ENCODE measurements around the gene ACTR1B.
"Not testable (repeated sequence)": the region's sequence is repeated elsewhere in the genome, so short reads cannot be mapped to it uniquely, and the experiment has no call there.

The ACTR1B gene

DNA sequence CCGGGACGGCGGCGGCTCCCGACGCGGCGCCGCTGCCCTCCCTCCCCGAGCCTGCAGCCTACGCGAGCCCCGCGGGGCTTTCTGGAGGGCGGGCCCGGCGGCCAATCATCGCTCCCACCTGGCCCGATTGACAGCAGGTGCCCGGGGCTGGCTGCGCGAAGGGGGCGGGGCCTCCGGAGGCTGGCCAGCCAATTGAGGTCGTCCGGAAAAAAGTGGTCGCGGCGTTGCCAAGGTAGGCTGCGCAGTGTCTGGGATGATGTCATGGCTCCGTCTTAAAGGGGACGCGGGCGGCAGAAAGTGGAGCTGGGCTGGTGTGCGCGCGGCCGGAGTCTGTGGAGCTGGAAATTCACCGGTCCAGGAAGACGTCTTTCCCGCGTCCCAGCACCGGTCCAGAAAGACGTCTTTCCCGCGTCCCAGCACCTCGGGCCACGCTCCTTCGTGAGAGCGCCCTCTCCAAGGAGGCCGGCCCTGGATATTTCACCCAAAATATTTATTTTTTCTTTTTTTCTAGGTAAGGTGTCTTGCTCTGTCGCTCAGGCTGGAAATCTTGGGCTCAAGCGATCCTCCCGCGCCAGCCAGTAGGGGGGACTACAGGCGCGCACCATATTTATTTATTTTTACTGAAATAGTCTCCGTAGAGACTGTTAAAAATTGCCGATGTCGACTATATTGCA lies at the start of gene ACTR1B:
TSS of gene ACTR1B (minus strand) at position 83 of the 674 bp plus-strand sequence. CDS start 154 bp downstream, outside the sequence.
- DNase-seq (ENCODE audit: low spot score): peak; percentile 98

DNA sequence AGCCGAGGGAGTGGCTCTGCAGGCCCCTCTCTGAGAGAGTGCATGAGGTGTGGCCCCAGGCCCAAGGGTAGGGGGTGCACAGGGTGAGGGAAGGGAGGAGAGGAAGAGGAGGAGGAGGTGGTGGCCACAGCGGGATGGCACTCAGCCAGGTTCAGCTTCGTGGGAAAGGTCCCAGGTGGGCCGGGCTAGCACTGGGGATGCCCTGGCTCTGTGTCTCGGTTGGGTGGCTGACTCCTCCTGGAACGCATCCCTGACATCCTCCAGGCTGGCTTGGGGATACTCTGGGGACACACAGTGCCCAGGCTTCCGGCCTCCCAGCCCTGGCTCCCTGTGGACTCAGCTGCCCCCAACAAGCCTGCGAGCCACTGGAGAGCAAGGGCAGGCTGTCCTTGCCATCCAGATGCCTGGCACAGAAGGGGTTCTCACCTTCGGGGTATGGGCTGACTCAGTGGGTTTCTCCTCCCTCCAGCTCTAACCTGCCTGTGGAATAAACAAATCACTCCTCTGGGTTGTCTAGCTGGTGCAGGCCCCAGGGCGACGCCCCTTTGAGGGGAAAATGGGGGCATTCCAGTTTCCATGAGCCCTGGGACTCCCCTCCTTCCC lies 49.0 kb upstream of the ACTR1B start:
- DNase-seq (ENCODE audit: low spot score): no peak

DNA sequence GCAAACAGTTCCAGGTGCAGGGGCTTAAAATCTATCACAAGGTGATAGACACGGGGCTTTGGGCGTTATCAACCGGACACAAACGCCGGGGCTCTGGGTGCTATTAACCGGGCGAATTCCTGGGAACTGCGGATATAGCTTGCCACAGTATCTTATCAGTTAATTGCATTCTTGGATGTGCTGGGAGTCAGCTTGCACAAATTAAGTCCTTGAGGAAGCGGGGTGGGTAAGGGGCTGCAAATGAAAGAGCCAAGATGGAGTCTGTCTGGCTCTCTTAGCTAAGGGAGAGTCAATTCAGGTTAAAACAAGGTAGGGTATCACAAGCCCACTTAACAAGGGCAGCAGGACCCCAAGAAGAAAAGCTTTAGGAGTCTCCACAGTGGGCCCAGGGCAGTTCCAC lies 48.3 kb upstream of the ACTR1B start:
- DNase-seq (ENCODE audit: low spot score): not testable (repeated sequence)

DNA sequence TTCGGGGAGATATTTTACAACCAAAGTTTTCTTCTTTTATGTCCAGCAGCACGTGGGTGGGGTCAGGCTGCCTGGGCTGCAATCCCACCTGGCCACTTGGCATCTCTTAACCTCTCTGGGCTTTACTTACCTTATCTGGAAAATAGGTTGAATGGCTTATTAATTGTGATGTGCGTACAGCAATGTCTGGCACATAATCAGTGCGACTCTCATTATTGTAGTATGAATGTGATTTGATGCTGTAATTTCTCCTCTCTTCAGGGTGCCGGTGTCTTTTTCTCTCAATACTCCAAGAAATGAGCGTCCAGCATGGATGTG lies 47.5 kb upstream of the ACTR1B start:
- DNase-seq (ENCODE audit: low spot score): no peak

DNA sequence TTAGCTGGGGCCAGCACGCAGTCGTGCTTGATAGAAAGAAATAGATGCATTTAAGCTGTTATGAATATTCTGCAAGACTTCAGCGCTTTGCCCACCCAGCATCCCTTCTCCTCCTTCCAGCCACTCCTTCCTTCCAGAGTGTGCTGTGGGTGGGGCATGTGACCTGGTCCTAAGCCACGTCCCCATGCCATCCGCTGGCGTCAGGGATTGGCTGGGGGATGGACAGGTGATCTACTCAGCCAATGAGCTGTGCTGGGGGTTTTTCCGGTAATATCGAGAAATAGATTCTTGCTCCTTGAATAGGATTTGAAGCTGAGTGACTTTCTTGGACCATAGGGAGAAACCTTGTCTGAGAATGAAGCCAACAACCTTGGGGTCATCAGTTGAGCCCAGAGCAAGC lies 44.8 kb upstream of the ACTR1B start:
- no peak for DNase-seq (ENCODE audit: low spot score)

DNA sequence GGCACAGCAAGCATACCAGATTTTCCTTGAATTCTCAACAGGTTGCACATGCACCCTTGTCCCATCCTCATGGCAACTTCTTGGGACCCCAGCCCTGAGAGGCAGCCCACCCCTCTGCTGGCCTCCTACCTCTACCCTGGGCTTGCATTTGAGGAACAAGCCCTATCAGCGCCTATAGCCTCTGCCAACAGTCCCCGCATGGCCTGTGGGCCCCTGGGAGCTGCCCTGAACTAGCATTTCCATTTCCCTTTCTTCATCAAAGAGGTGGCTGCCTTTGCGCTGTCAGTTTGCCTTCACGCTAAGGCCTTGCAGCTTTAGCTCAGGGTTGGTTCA lies 44.2 kb upstream of the ACTR1B start:
- no peak for DNase-seq (ENCODE audit: low spot score)

DNA sequence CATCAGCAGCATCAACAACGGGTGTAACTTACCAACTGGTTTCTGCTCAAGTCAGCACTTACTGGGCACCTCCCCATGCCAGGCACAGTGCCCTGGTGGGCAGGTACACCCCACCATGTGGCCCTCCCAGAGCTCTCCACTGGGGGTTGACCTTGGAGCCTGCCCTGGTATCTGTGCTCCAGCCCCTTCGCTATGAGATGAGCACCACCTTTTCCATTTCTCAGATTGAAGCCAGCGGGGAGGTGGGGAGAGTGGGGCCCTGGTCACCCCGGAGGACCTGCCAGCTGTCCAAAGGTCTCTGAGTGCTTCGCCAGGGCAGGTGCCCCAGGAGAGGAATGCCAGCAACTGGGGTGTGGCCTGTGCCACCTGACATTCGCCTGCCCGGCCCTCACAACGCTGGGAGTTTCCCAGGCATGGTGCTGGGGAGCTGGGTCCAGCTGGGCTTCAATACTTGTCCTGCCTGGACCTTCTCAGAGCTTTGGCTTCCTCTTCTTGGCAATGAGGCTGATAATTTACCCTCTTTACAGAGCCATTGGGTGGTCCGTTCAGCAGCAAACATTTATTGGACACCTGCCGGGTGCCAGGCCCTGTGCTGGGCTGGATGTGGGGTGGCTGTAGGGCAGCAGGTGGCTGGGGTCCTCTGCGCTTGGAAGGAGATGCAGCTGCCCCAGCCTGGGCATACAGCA lies 43.7 kb upstream of the ACTR1B start:
- no peak for DNase-seq (ENCODE audit: low spot score)

DNA sequence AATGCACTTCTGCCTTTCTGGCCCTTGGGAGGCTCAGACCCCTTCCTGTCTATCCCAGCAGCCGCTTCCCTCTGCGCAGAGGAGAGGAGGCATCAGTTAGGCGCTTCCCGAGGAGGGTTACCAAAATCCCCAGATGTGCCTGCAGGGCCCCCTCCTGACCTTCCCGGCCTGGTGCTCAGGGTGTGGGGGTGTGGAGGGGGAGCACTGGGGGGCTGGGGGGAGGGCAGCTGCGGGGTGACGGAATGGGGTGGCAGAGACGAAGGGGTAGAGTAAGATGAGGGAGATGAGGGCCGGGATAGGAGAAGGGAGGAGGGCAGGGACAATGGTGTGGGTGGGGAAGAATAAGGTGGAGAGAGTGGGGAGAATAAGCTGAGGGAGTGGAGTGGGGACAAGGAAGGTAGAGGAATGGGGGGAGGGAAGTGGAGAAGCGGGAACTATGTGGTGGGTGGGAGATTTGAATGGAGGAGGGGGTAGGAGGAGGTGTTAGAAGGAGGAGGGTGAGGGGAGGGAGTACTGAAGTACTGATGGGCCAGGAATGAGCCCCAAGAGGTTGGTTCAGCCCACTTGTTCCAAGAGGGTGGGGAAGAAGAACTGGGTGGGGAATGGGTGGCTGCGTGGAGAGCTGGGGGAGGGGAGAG lies 43.0 kb upstream of the ACTR1B start:
- no peak for DNase-seq (ENCODE audit: low spot score)

DNA sequence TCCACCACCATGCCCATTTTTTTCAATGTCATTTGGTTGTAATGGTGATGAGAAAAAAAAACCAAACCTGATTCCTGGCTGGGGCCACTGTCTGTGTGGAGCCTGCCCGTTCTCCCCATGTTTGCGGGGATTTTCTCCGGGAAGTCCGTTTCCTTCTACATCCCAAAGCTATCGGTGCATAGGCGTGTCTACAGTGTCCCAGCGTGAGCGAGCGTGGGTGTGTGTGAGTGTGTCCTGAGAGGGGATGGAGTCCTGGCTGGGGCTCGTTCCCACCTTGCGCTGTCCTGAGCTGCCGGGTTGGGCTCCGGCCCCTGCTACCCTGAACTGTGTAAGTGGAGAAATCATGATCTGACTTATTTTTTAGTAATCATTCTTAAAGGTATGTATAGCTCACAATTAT lies 42.3 kb upstream of the ACTR1B start:
- DNase-seq (ENCODE audit: low spot score): no peak

DNA sequence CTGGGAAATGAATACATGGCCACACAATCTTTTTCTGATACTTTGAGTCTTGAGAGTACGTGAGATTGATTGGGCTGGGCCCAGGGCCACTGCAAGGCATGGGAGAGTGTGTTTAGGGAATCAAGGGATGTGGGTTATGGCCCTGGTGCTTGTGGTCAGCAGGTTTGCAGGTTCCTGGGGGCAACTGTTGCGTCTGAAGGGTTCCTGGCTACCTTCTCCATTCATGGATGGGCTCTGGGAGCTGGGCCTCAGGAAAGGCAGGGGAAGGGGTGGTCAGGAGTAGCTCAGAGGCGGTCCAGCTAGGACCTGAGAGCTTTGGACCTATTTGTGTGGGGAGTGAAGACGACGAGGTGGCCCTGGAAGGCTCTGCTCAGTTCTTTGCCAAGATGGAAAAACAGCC lies 41.1 kb upstream of the ACTR1B start:
- DNase-seq (ENCODE audit: low spot score): no peak

DNA sequence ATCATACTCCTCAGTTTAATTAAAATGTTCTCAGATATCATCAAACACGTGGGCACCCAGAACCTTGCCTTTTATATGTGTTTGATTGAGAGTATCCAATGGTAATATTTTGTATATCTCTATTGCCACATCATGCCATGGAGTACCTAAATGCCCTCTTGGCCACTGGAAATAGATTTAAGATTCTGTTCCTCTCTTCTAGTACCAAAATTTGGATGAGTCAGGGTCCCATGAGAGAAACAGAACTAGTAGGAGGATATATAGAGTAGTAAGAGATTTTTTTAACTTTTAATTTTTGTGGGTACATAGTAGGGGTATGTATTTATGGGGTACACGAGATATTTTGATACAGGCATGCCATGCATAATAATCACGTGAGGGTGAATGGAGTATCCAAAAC lies 39.9 kb upstream of the ACTR1B start:
- no peak for DNase-seq (ENCODE audit: low spot score)

DNA sequence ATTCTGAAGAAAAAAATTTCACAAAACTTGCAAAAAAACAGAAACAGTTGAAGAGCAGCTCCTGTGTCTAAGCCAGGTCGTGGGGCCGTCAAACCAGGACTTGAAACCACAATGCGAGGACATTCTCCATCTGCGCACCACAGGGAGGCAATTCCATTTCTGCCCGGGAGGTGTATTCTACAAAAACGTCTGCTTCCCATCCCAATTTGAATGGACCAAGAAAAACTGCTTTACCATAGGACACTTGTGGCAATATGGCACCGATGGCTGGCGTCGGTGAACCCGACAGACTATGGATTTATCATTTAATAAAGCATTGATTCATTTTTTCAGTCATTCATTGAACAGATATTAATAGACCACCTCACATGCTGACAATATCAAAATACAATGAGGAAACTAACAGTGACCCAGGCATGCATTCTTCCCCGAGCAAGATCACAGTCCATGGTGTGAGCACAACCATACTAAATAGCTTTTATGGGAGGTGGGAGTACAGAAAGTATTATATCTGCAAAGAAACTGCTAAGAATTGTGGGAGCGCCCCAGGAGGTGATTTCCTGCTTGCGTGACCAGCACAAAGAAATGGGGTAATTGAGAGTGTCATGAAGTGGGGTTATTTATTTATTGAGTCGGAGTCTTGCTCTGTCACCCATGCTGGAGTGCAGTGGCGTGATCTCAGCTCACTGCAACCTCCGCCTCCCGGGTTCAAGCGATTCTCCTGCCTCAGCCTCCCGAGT lies 39.1 kb upstream of the ACTR1B start:
- DNase-seq (ENCODE audit: low spot score): no peak

DNA sequence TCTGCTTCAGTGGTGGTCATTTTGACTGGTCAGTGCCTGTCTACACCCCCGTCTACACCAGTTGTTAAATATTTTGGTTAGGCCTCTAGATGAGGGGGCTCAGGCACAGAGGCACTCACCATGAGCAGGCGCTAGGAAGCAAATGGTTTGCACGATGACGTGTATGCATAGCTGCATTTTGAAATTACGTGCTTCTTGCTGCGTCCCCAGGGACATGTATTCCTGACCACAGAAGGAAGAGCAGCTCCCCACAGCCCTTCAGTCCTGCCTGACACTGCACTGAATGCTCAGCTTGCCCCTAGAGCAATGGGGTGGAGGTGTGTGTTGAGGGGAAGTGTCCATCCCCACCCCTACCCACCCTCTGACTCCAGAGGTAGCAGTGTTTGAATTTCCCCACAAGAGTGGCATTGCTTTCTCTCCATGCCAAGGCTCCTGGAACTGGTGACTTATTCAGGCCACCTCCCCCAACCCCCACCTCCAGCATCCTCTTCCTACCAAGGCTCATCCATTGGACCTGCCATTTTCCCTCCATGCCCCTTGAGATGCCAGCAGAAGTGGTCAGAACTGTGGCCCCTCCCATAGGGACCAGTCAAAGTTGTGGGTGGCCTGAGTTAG lies 38.1 kb upstream of the ACTR1B start:
- DNase-seq (ENCODE audit: low spot score): no peak

DNA sequence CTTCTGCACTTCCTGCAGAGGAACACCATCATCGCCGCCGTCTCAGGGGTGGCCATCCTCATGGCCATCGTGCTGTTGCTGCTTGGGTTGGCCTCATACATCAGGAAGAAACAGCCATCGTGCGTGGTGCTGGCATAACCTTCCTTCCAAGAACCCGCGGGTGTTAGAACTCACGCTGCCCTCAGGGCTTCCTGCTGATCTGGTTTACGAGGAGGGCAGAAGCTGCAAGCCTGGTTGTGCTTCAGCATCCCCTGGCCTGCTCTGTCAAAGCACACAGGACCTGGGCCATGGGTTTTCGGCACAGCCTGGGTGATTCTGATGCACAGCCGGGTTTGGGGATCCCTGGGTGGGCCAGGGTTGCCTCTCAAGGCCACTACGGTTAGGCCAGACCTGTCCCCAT lies 37.3 kb upstream of the ACTR1B start:
- no peak for DNase-seq (ENCODE audit: low spot score)

DNA sequence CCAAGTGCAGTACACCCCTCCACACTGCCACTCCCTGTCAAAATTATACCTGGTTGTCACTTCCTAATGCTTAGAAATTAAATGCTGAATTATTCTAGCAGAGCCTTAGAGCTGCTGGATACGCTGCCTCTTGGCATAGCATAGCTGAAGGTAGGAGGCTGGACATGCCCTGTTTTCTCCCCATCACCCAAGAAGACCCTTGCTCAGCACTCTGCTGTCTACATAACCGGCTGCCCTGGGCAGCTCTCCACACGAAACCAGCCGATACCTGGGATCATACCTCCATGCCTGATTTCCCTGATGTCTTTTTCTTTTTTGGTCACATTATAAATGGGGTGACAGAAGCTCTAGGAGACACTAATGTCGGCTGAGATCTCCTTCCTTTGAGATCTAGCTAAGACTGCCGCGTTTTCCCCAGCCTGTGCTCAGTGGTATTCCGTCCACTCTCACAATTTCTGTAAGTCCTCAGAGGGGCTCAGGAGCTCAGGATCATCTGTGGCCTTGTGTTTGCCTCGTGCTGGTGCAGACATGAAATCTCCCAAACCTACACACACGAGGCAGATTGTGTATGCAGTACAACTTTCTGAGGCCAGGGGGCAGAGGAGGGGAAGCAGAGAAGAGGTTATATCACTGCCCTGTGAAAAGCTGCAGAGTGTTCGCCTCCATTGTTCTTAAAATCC lies 36.1 kb upstream of the ACTR1B start:
- peak; percentile 86 for DNase-seq (ENCODE audit: low spot score)

DNA sequence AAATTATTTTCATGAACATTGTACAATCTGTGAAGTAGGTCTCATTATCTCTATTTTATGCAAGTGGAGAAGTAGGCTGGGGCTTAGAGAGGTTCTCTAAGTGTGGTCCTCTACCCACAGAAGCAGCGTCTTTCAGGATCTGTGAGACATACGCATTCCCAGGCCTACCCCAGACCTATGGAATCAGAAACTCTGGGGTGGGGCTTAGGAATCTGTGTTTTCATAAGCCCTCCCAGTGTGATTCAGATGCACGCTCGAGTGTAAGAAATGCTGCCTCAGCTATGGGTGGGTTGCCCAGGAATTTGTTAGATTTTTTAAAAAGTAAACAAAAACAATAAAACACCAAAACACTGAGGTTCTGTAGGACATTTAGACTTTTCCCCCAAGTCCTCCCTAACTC lies 34.7 kb upstream of the ACTR1B start:
- no peak for DNase-seq (ENCODE audit: low spot score)

DNA sequence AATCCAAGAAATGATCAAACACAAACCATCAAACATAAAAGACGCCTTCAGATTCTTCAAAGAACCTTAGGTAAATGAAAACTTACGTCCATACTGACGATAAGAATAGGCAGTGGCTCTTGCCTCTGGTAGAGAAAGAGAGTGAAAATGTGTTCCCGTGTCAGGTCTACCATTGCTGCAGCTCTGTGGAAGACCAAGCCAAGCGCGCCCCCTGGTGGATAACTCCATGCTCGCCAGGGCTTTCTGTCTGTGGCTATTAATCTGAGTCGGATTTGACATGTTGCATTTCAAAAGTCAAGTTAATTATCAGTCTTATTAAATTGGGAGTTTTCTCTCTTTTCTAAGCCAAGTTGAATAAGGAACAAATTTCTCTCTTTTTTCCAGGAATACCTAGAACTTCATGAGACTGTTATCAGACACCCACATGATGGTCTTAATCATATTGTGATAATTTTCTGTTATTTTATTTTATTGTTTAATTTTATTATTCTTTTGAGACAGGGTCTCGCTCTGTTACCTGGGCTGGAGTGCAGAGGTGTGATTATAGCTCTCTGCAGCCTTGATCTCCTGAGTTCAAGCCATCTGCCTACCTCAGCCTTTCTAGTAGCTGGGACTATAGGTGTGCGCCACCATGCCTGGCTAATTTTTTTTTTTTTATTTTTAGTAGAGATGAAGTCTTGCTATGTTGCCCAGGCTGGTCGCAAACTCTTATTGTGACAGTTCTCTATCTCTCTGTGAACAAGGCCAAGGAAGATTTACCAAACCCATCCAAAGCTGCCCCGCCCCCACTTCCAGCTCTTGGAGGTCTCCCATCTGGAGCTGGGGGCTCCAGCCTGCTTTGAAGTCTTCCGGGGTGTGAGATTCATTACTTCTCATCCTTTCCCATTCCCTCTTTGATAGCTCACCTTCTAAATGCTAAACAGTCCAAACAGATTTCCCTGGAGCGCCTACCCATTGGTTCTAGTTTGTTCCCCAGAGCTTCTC lies 33.7 kb upstream of the ACTR1B start:
- DNase-seq (ENCODE audit: low spot score): peak; percentile 89

DNA sequence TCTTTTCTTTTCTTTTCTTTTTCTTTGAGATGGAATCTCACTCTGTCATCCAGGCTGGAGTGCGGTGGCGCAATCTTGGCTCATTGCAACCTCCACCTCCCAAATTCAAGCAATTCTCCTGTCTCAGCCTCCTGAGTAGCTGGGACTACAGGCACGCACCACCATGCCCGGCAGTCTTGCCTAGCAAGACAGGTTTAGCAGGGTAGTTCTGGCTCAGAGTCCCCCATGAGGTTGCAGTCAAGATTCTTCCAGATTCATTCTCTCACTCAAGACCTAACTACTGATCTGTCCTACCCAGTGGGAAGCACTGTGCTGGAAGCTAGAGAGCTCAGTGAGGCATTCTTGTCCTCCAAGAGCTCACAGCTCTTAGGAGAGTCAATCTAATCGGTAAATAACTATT lies 31.9 kb upstream of the ACTR1B start:
- DNase-seq (ENCODE audit: low spot score): no peak

DNA sequence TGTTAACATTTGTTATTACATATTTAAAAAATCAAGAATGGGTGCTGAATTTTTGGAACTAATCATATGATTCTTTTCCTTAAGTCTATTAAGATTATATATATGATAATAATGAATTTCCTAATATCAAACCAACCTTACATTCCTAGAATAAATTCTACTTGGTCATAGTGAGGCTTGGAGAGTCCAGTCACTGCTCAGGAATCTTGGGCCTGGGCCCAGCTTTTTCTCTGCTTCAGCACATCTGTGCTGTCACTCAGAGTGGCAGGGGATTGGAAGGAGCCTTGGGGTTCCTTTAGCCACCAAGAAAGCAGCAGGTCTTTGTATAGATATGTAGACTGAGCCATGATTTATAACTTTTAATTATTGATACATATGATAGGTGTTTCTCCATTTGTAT lies 29.6 kb upstream of the ACTR1B start:
- DNase-seq (ENCODE audit: low spot score): no peak

DNA sequence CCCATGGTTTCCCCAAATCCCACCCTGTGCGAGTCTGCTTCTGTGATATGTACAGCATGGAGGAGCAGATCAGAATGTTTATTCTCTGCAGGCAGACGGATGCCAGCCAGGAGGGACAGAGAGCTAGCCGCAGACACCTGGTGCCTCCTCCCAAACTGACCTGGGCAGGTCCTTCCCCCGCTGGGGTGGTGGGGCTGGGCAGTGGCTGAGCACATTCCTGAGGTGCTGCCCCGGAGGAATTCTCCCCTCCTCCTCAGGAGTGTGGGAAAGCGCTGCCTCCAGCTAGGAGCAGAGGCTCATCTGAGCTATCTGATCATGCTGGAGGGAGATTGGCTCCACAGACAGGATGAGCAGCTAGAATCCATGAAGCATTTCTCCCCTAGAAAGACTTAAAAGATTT lies 27.3 kb upstream of the ACTR1B start:
- DNase-seq (ENCODE audit: low spot score): no peak
